D721Med (cell line): Measurements from ENCODE around the gene ZNHIT2.

Experiments
- DNase-seq: peaks from one replicate; pipeline ENCODE4 v3.0.0; 2011; ENCODE audit warnings: low spot score; ENCODE audit not compliant: insufficient read length
- FAIRE-seq: peaks from 2 replicates; lab custom pipeline; 2011; peaks lifted over from hg19 to GRCh38; lab: Jason Lieb, UNC
- TF ChIP-seq, protein P1 (sequence below): IDR thresholded peaks from 2 replicates; pipeline ENCODE4 v1.5.1; 2012; ENCODE audit warnings: mild to moderate bottlenecking, control low read depth; ENCODE audit not compliant: insufficient read depth; ENCODE audit errors: missing control alignments

ZNHIT2 gene

DNA sequence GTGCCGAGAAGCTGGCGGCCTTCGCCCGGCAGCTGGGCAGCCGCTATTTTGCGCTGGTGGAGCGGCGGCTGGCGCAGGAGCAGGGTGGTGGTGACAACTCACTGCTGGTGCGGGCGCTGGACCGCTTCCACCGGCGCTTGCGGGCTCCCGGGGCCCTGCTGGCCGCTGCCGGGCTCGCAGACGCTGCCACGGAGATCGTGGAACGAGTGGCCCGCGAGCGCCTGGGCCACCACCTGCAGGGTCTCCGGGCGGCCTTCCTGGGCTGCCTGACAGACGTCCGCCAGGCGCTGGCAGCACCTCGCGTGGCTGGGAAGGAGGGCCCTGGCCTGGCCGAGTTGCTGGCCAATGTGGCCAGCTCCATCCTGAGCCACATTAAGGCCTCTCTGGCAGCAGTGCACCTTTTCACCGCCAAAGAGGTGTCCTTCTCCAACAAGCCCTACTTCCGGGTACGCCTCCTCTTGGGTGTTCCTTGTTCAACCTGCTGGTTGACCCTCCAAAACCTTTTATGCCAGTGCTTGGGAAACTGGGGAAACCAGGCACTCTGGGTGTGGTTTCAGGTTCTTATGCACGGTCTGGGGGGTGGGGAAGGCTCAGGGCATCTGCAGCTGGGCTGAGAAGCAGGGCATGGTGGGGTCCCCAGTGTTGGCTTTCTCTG, 8.9 kb downstream of the ZNHIT2 start:
- TF ChIP-seq, protein P1, sequence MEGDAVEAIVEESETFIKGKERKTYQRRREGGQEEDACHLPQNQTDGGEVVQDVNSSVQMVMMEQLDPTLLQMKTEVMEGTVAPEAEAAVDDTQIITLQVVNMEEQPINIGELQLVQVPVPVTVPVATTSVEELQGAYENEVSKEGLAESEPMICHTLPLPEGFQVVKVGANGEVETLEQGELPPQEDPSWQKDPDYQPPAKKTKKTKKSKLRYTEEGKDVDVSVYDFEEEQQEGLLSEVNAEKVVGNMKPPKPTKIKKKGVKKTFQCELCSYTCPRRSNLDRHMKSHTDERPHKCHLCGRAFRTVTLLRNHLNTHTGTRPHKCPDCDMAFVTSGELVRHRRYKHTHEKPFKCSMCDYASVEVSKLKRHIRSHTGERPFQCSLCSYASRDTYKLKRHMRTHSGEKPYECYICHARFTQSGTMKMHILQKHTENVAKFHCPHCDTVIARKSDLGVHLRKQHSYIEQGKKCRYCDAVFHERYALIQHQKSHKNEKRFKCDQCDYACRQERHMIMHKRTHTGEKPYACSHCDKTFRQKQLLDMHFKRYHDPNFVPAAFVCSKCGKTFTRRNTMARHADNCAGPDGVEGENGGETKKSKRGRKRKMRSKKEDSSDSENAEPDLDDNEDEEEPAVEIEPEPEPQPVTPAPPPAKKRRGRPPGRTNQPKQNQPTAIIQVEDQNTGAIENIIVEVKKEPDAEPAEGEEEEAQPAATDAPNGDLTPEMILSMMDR, result no peak
- DNase-seq (no peak), FAIRE-seq (no peak)

DNA sequence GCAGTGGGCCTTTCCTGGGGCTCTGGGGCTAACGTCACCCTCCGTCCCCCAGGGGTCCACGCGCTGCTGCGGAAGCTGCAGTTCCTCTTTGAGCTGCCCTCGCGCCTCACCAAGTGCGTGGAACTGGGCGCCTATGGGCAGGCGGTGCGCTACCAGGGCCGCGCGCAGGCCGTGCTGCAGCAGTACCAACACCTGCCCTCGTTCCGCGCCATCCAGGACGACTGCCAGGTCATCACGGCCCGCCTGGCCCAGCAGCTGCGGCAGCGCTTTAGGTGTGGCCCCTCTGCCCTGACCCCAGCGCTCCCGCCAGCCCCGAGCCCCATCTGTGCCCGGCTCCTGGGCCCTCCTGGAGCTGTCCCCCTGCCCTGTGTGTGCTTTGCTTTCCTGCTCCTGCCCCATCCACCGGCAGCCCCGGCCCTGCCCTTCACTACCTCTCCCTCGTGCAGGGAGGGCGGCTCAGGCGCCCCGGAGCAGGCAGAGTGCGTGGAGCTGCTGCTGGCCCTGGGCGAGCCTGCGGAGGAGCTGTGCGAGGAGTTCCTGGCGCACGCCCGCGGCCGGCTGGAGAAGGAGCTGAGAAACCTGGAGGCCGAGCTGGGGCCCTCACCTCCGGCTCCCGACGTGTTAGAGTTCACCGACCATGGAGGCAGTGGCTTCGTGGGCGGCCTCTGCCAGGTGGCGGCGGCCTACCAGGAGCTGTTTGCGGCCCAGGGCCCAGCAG, 9.6 kb downstream of the ZNHIT2 start:
- TF ChIP-seq, protein P1, result no peak
- no peak for FAIRE-seq
- no peak for DNase-seq

GRCh38 chr11:65107078-65107477, 10.4 kb downstream of the ZNHIT2 start:
- no peak for DNase-seq
- no peak for FAIRE-seq
- TF ChIP-seq, protein P1, result no peak

DNA sequence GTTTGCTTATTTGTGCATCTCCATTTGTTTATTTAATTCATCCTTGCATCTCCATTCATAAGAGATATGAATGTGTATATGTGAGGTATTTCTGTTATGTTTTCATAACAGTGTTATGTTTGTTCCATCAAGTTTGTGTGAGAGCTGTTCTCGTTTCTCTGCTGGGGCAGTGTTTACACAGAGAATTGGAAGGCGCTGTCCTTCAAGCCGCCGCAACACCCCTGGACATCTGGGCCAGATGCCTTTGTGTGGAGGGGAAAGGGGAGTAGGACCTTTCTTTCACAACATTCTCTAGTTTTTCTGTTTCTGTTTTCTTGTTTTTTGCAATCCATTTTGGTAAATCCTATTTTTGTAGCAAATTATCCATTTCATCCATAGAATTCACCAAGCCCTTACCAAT, 12.9 kb downstream of the ZNHIT2 start:
- FAIRE-seq, result no peak
- DNase-seq, result no peak
- TF ChIP-seq, protein P1, result no peak

- no peak for FAIRE-seq
- no peak for DNase-seq
These were observed 14.0 kb downstream of the ZNHIT2 start for GRCh38 chr11:65103476-65103875.

GRCh38 chr11:65102142-65103095, 15.1 kb downstream of the ZNHIT2 start:
- DNase-seq, result no peak
- no peak for FAIRE-seq
- TF ChIP-seq, protein P1, result no peak

More at GRCh38 chr11:65103476-65103875, 14.0 kb downstream of the ZNHIT2 start:
- TF ChIP-seq, protein P1, result no peak
